HS-5 (cell line): ENCODE data around the gene KCNT2.

Experiments used
- DNase-seq: peaks from one replicate; pipeline ENCODE4 v3.0.0-alpha.2; 2012; ENCODE audit warnings: low read depth

KCNT2 gene

DNA sequence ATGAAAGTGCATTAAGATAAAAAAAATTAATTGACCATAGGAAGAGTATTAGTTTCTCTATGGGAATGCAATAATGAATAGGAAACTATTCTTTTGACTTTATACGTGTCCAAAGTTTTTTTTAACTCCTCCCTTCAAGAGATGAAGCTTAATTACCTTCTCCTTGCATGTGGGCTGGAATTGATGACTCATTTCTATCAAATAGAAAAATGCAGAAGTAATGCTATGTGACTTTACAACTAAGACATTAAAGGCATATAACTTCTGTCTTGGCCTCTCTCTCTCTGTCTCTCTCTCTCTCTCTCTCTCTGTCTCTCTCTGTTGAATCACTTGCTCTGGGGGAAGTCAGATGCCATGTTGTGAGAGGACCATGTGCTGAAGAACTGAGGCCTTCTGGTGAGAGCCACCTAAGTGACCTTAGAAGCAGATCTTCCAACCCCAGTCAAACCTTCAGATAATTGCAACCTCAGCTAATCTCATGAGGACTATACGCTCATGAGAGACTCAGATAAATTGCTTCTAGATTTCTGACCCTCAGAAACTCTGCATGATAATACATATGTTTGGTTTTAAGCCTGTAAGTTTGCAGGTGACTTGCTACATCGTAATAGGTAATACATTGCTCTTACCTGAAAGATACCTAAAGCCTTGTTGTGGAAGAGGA is 414.2 kb downstream of the KCNT2 start:
- no peak for DNase-seq

DNA sequence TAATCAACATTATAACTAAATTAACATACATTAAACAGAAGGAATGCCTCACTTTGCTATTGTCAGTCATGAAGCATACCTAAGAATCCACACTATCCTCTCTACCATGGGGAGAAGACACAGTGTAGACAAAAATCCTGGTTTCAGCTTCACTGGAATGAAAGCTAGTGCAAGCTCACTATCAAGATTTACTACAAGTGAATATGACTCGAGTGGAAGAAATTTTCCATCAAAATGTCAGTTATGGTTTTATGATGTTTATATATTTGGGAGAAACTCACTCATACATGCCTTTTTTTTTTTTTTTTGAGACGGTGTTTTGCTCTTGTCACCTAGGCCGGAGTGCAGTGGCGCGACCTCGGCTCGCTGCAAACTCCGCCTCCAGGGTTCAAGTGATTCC is 424.3 kb downstream of the KCNT2 start:
- DNase-seq = peak; percentile 8

DNA sequence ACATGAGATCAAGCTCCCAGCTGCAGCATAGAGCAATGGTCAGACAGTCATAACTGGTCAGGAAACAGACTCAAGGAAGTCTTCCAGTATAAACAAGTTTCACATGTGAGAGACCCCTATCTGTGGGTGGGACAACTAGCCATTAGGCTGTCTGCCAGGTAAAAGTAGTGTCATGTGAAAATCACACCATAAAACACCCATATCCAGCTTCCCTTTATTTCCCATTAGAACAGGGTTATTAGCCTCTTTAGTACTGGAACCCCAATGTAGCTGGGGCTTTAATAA is 426.7 kb downstream of the KCNT2 start:
- no peak for DNase-seq

GRCh38 chr1:196180847-196181593 is 427.2 kb downstream of the KCNT2 start:
- DNase-seq = peak; percentile 92

- DNase-seq = no peak
These were observed 430.1 kb downstream of the KCNT2 start for GRCh38 chr1:196178083-196178635.
